Glutamatergic neuron (in vitro differentiated cells): ENCODE data around the gene NKIRAS2. TPM values are rescaled to one million over a fixed set of nuclear protein-coding genes. Genes with fewer than 3 reads are reported as not detected.

Source experiments
- DNase-seq: peaks from one replicate; pipeline ENCODE4 v3.0.0; 2022
- H3K27ac Mint-ChIP-seq: one replicate; pipeline ENCODE4 v1.8.0; 2020; ENCODE audit warnings: mild to moderate bottlenecking, mixed read lengths, inconsistent platforms; ENCODE audit not compliant: unreplicated experiment
- H3K27me3 Mint-ChIP-seq: one replicate; pipeline ENCODE4 v1.8.0; 2020; ENCODE audit warnings: mild to moderate bottlenecking, moderate library complexity, mixed read lengths, inconsistent platforms; ENCODE audit not compliant: unreplicated experiment
- H3K36me3 Mint-ChIP-seq: one replicate; pipeline ENCODE4 v1.8.0; 2020; ENCODE audit warnings: mild to moderate bottlenecking, mixed read lengths, inconsistent platforms; ENCODE audit not compliant: unreplicated experiment
- H3K4me1 Mint-ChIP-seq: one replicate; pipeline ENCODE4 v1.8.0; 2020; ENCODE audit warnings: mild to moderate bottlenecking, low read depth, mixed read lengths, inconsistent platforms; ENCODE audit not compliant: unreplicated experiment
- H3K4me3 Mint-ChIP-seq: one replicate; pipeline ENCODE4 v1.8.0; 2020; ENCODE audit warnings: mild to moderate bottlenecking, mixed read lengths, inconsistent platforms; ENCODE audit not compliant: unreplicated experiment
- H3K9me3 Mint-ChIP-seq: one replicate; pipeline ENCODE4 v1.8.0; 2020; ENCODE audit warnings: mild to moderate bottlenecking, moderate library complexity, mixed read lengths, inconsistent platforms; ENCODE audit not compliant: unreplicated experiment
- total RNA-seq: library from RNA; stranded (reverse); fragmentation: NEBNext Ultra II Directional; extraction: Animal tissue kit (Norgen Biotek cat#: 25700); gene quantifications from one replicate; pipeline ENCODE4 v1.2.1, GENCODE V29; 2021; ENCODE audit not compliant: unreplicated experiment
- TF ChIP-seq, protein P1 (sequence below): fragments of 200-600 bp; sonication (generic); IDR thresholded peaks from one replicate; pipeline ENCODE4 v1.5.0; 2021; ENCODE audit not compliant: partially characterized antibody, unreplicated experiment

NKIRAS2 gene
- total RNA-seq, 1 donor from 2014 or later, result 88.8 TPM

DNA sequence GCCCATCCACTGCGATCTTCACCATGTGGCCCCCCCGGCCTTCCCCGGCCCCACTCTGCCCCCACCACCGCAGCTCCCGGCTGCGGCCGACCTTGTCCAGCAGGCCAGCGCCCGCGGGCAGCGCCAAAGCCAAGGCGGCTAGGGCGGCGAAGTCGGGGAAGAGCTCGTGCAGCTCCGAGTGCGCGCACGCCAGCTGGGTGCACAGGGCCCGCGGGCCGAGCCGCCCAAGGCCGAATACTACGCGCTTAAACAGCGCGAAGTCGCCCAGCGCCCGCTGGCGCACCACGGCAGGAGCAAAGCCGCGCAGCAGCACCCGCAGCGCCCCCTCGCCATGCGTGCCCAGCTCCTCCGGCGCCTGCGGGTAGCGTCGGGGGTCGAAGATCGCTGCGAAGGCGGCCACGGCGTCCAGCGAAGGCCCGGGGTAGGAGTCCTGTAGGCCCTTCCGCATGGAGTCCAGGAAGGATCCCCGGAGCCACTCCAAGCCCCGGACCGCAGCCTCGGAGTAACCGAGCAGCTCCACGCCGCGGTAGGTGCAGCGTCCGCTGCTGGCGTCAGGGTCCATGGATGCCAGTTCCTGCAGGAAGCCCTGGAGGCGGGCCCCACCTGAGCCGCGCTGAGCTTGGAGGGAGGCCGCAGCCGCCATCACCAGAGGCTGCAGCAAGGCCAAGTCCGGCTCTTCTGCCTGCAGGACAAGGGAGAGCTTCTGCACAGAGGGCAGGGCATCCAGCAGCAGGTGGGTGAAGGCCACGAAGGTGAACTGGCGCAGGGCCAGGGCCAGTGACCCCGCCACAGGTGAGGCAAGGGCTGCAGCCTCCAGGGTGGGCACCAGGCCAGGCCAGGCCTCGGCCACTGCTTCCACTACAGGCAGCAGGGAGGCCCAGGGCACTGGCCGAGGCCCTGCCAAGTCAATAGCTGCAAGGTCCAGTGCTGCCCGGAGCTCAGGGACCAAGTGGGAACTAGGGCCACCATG lies 20.2 kb downstream of the NKIRAS2 start:
- H3K27me3 Mint-ChIP-seq, result peaks cover 3% of the 10 kb centered on the region
- no peak overlapping the region for H3K4me3 Mint-ChIP-seq
- TF ChIP-seq, protein P1, sequence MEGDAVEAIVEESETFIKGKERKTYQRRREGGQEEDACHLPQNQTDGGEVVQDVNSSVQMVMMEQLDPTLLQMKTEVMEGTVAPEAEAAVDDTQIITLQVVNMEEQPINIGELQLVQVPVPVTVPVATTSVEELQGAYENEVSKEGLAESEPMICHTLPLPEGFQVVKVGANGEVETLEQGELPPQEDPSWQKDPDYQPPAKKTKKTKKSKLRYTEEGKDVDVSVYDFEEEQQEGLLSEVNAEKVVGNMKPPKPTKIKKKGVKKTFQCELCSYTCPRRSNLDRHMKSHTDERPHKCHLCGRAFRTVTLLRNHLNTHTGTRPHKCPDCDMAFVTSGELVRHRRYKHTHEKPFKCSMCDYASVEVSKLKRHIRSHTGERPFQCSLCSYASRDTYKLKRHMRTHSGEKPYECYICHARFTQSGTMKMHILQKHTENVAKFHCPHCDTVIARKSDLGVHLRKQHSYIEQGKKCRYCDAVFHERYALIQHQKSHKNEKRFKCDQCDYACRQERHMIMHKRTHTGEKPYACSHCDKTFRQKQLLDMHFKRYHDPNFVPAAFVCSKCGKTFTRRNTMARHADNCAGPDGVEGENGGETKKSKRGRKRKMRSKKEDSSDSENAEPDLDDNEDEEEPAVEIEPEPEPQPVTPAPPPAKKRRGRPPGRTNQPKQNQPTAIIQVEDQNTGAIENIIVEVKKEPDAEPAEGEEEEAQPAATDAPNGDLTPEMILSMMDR, result no peak
- H3K27ac Mint-ChIP-seq, result no peak overlapping the region
- no peaks in the 10 kb centered on the region for H3K9me3 Mint-ChIP-seq
- no peak for DNase-seq
- H3K4me1 Mint-ChIP-seq, result peaks cover 2% of the 10 kb centered on the region
- H3K36me3 Mint-ChIP-seq, result no peaks in the 10 kb centered on the region

GRCh38 chr17:42040818-42041217 lies 20.9 kb downstream of the NKIRAS2 start:
- no peaks in the 10 kb centered on the region for H3K36me3 Mint-ChIP-seq
- peaks cover 3% of the 10 kb centered on the region for H3K27me3 Mint-ChIP-seq
- H3K4me3 Mint-ChIP-seq, result no peak overlapping the region
- peaks cover under 1% of the 10 kb centered on the region for H3K9me3 Mint-ChIP-seq
- DNase-seq, result no peak
- TF ChIP-seq, protein P1, result no peak
- H3K4me1 Mint-ChIP-seq, result peaks cover 6% of the 10 kb centered on the region
- no peak overlapping the region for H3K27ac Mint-ChIP-seq

DNA sequence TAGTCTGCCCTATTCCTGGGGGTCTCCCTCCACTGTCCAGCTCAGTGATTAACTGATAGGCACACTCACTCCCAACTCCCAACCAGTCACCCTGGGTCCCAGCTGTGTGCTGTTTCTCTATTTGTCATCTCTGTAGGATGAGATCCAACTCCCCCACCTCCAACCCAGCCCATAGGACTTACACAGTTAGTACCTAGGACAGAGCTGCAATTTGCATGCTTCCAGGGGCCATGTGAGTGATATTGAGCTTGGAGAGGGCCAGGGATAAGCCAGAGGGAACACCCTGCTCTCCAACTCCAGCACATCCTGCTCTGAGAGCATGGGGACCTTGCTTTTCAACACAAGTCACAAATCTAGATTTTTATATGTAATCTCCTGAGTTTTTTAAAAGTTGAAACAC lies 21.7 kb downstream of the NKIRAS2 start:
- Mint-ChIP-seq H3K27ac (no peak overlapping the region), H3K4me3 (no peak overlapping the region), H3K27me3 (peaks cover 3% of the 10 kb centered on the region), H3K4me1 (peaks cover 8% of the 10 kb centered on the region), H3K36me3 (no peaks in the 10 kb centered on the region), H3K9me3 (peaks cover 2% of the 10 kb centered on the region)
- no peak for DNase-seq
- TF ChIP-seq, protein P1, result no peak

- TF ChIP-seq, protein P1, result no peak
- peaks cover 6% of the 10 kb centered on the region for H3K4me1 Mint-ChIP-seq
- H3K27me3 Mint-ChIP-seq, result no peaks in the 10 kb centered on the region
- no peak overlapping the region for H3K27ac Mint-ChIP-seq
- H3K36me3 Mint-ChIP-seq, result no peaks in the 10 kb centered on the region
- peaks cover 2% of the 10 kb centered on the region for H3K9me3 Mint-ChIP-seq
- DNase-seq, result no peak
- H3K4me3 Mint-ChIP-seq, result no peak overlapping the region
Measured at GRCh38 chr17:42042598-42043319, 22.9 kb downstream of the NKIRAS2 start.
